22Rv1 (cell line): ENCODE results near the gene SLC6A2.
"Not testable (repeated sequence)": the region's sequence is repeated elsewhere in the genome, so short reads cannot be mapped to it uniquely, and the experiment has no call there.

ENCODE experiments used
- H3K27ac ChIP-seq: fragments of 450-650 bp; 2 replicates; pipeline ENCODE4 v1.5.1; 2017
- ZFX ChIP-seq: fragments of 450-650 bp; IDR thresholded peaks from 2 replicates; pipeline ENCODE4 v1.6.1; 2017; ENCODE audit warnings: antibody characterized with exemption, borderline replicate concordance
- TF ChIP-seq, protein P1 (sequence below): fragments of 450-650 bp; IDR thresholded peaks from 2 replicates; pipeline ENCODE4 v1.5.1; 2017; ENCODE audit warnings: mild to moderate bottlenecking

The SLC6A2 gene

GRCh38 chr16:55734665-55735064, 78.9 kb downstream of the SLC6A2 start:
- TF ChIP-seq ZFX = no peak
- TF ChIP-seq, protein P1, sequence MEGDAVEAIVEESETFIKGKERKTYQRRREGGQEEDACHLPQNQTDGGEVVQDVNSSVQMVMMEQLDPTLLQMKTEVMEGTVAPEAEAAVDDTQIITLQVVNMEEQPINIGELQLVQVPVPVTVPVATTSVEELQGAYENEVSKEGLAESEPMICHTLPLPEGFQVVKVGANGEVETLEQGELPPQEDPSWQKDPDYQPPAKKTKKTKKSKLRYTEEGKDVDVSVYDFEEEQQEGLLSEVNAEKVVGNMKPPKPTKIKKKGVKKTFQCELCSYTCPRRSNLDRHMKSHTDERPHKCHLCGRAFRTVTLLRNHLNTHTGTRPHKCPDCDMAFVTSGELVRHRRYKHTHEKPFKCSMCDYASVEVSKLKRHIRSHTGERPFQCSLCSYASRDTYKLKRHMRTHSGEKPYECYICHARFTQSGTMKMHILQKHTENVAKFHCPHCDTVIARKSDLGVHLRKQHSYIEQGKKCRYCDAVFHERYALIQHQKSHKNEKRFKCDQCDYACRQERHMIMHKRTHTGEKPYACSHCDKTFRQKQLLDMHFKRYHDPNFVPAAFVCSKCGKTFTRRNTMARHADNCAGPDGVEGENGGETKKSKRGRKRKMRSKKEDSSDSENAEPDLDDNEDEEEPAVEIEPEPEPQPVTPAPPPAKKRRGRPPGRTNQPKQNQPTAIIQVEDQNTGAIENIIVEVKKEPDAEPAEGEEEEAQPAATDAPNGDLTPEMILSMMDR = no peak
- H3K27ac ChIP-seq = no peak overlapping the region

DNA sequence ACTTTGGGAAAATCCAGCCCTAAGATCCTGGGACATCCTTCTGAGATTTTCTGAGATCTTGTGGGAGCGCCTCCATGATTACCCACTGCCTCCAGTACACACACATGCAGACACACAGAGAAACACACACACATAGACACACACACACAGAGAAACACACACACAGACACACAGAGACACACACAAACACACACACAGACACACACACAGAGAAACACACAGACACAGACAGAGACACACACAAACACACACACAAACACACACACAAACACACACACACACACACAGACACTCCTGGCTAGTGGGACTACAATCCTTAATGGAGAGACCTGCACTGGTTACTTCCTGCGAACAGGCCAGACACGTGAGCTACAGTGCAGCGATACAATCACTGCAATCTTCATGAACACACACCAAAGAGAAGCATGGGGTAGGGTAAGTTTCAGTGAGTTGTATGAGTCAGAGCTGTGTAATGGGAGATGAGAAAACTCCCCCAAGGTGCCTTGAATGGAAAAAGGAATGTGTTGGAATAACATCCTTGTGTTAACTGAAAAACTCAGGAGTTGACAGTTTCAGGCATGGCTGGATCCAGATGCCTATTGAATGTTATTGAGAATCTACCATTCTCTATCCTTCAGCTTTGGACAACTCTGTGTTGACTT, 79.5 kb downstream of the SLC6A2 start:
- TF ChIP-seq ZFX = no peak
- TF ChIP-seq, protein P1 = no peak
- H3K27ac ChIP-seq = no peak overlapping the region

DNA sequence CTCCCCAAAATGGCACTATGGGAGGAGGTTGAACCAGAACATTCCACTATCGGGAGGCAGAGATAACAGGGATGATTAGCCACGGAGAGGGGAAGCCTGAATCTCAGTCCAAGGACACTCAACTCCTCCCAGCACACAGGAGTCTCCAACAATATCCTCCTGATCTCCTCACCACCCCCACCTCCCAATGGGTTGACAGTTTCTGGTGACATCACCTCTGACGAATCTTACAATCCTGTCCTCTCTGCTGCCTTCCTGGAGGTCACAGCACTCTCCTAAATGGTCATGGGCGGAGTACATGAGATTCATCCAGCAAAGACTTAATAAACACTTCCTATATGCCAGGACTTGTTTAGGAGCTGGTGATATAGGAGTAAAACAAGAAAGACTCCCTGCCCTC, 80.9 kb downstream of the SLC6A2 start:
- no peak overlapping the region for H3K27ac ChIP-seq
- TF ChIP-seq, protein P1 = no peak
- TF ChIP-seq ZFX = no peak

DNA sequence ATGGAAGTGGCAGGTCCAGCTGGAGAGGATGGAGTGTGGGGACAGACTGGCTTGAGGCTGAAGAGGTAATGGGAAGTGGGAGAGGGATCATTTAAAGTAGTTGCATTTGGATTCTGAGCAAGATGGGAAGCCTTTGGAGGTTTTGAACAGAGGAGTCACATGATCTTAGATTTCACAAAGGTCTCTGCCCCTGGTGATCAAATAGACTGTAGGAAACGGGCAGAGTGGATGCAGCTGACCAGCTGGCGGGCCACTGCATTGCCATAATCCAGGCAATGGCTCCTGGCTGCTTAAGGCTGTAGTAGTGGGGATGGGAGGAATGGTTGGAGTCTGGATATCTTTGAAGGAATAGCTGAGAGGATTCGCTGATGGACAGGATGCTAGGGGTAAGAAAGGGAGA, 81.5 kb downstream of the SLC6A2 start:
- no peak for TF ChIP-seq ZFX
- TF ChIP-seq, protein P1 = no peak
- no peak overlapping the region for H3K27ac ChIP-seq

DNA sequence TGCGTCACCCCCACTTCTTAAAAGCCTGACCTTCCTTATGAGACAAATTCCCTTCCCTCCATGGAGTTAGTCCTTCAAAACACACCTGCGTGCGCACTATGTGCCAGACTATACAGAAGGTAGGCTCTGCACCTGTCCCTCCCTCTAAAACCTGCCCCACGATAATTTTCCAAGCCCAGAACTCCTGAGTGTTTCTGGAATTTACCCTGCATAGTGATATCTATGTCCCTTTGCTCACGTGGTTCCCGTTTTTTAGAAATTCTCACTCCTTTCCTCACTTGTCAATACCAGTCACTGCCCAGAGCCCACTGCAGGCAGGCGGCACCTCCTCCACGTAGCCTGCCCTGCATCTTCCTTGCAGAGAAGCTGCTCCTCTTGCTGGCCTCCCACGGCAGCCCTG, 82.2 kb downstream of the SLC6A2 start:
- no peak overlapping the region for H3K27ac ChIP-seq

DNA sequence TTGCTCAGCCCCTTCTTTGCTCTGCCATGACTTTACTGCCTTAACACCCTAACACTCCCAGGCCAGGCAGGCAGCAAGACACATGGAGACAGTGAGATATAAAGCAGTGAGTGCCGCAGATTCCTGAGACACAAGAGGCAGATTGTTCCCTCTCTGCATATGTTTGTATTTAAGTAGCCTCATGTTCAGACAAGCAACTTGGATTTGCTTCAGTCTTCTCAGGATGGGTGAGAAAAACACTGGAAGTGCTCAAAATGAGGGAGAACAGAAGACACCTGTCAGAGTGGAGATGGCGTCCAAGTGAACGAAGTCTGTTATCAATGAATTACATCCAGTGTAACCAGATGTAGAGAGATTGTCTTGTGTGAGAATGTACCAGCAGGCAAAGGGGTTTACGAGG, 90.3 kb downstream of the SLC6A2 start:
- TF ChIP-seq ZFX = no peak
- TF ChIP-seq, protein P1 = no peak
- H3K27ac ChIP-seq = no peak overlapping the region

More for the DNA sequence above, 82.2 kb downstream of the SLC6A2 start:
- TF ChIP-seq ZFX = no peak
- TF ChIP-seq, protein P1 = no peak

GRCh38 chr16:55747785-55748184, 92.0 kb downstream of the SLC6A2 start:
- TF ChIP-seq ZFX = no peak
- TF ChIP-seq, protein P1 = no peak
- H3K27ac ChIP-seq = no peak overlapping the region

DNA sequence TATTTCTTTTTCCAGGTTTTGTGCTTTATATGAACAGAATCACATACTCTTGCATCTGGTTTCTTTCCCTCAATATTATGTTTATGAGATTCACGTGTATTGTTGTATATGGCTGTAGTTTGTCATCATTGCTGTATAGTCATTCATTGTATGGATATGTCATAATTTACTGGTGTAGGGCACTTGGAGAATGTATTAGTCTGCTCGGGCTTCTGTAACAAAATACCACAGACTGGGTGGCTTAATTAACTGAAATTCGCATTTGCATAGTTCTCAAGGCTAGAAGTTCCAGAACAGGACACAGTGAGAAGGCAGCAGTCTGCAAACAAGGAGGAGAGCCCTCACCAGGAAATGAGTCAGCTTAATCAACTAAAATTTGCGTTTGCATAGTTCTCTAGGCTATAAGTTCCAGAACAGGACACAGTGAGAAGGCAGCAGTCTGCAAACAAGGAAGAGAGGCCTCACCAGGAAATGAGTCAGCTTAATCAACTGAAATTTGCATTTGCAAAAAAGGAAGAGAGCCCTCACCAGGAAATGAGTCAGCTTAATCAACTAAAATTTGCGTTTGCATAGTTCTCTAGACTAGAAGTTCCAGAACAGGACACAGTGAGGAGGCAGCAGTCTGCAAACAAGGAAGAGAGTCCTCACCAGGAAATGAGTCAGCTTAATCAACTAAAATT, 96.8 kb downstream of the SLC6A2 start:
- not testable (repeated sequence) for H3K27ac ChIP-seq

DNA sequence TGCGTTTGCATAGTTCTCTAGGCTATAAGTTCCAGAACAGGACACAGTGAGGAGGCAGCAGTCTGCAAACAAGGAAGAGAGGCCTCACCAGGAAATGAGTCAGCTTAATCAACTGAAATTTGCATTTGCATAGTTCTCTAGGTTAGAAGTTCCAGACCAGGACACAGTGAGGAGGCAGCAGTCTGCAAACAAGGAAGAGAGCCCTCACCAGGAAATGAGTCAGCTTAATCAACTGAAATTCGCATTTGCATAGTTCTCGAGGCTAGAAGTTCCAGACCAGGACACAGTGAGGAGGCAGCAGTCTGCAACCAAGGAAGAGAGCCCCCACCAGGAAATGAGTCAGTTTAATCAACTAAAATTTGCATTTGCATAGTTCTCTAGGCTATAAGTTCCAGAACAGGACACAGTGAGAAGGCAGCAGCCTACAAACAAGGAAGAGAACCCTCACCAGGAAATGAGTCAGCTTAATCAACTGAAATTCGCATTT, 97.4 kb downstream of the SLC6A2 start:
- H3K27ac ChIP-seq = not testable (repeated sequence)
